ENCODE measurements around the gene C11orf21.

C11orf21 gene

DNA sequence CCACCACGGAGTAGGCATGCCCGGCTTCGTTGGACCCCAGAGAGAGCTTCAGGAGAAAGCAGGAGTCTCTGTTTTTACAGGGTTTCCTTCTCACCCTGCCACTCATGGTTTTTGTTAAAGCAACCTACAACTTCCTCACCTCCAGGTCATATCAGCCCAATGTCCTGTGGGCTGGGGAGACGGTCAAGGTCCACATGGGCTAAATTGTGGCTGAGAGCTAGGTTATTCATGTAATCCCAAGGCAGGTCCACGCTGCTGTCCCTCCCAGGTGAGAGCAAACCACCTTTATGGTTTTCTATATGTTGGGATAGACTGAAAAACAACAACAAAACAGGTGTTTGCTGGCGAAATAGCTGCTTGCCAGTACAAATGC, 19.6 kb upstream of the C11orf21 start:
- H3K27ac ChIP-seq, result no peak overlapping the region
- TF ChIP-seq CTCF (conservative IDR thresholded peaks at IDR 0.05; ENCODE audit: low read depth), result no peak
- POLR2A ChIA-PET (ENCODE audit: low non-redundant PET), result no interaction called here
- CTCF ChIA-PET, result no interaction called here
- no peak for DNase-seq (ENCODE audit: low spot score)

GRCh38 chr11:2320568-2321310, 19.0 kb upstream of the C11orf21 start:
- DNase-seq (ENCODE audit: low spot score), result no peak
- CTCF ChIA-PET, result interaction anchor here (1.4 kb wide), 1 partner anchor 99 kb away, joined by 9 read pairs; no protein-coding TSS in a partner anchor
- POLR2A ChIA-PET (ENCODE audit: low non-redundant PET), result no interaction called here
- no peak overlapping the region for H3K27ac ChIP-seq
- TF ChIP-seq CTCF (conservative IDR thresholded peaks at IDR 0.05; ENCODE audit: low read depth), result no peak

GRCh38 chr11:2319791-2320472, 18.2 kb upstream of the C11orf21 start:
- ChIA-PET POLR2A (ENCODE audit: low non-redundant PET) (no interaction called here), CTCF (interaction anchor here (1.4 kb wide), 1 partner anchor 100 kb away, joined by 9 read pairs; no protein-coding TSS in a partner anchor)
- TF ChIP-seq CTCF (conservative IDR thresholded peaks at IDR 0.05; ENCODE audit: low read depth), result no peak
- no peak overlapping the region for H3K27ac ChIP-seq
- DNase-seq (ENCODE audit: low spot score), result no peak

GRCh38 chr11:2318707-2319106, 17.0 kb upstream of the C11orf21 start:
- no peak for DNase-seq (ENCODE audit: low spot score)
- POLR2A ChIA-PET (ENCODE audit: low non-redundant PET), result no interaction called here
- TF ChIP-seq CTCF (conservative IDR thresholded peaks at IDR 0.05; ENCODE audit: low read depth), result no peak
- CTCF ChIA-PET, result no interaction called here
- no peak overlapping the region for H3K27ac ChIP-seq

DNA sequence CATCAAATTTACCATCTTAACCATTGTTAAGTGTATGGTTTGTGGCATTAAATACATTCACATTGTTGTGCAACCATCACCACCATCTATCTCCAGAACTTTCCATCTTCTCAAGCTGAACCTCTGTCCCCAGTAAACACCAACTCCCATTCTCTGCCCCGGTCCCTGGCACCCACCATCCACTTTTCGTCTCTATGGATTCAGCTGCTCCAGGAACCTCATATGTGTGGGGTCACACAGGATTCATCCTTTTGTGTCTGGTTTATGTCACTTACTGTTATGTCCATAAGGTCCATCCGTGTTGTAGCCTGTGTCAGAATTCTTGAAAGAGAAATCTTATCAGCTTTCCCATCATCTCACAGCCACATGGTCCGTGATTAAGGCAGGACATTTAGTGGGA, 16.4 kb upstream of the C11orf21 start:
- DNase-seq (ENCODE audit: low spot score), result no peak
- ChIA-PET POLR2A (ENCODE audit: low non-redundant PET) (no interaction called here), CTCF (no interaction called here)
- H3K27ac ChIP-seq, result no peak overlapping the region
- no peak for TF ChIP-seq CTCF (conservative IDR thresholded peaks at IDR 0.05; ENCODE audit: low read depth)

DNA sequence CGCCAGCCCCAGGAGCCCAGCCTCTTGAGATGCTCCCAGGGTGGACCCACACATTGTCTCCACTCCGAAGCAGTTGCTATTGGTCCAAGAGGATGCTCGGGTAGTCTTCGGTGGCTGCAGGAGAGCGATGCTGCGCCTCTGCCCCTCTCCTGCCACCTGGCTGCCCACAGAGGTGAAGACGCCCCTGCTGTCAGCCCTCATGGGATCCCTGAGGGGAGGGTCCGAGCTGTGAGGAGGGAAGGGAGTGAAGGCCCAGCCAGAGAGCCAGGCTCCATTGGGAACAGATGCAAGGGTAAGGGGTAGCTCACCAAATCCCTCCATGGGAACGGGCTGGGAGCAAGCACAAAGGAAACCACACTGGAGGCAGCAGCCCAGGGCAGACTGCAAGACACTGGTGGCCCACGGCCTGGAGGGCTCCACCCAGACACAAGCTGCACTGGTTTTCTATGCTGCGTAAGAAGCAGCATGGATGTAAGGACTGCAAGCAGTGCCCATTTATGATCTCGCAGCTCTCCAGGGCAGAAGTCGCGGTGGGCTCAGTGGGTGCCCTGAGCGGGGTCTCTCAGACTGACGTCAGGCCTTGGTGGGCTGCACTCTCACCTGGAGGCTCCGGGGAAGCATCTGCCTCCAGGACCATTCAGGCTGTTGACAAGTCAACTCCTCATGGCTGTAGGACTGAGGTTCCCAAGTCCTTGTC, 15.8 kb upstream of the C11orf21 start:
- CTCF ChIA-PET, result no interaction called here
- DNase-seq (ENCODE audit: low spot score), result no peak
- POLR2A ChIA-PET (ENCODE audit: low non-redundant PET), result no interaction called here
- TF ChIP-seq CTCF (conservative IDR thresholded peaks at IDR 0.05; ENCODE audit: low read depth), result no peak
- H3K27ac ChIP-seq, result no peak overlapping the region

All from RWPE1 (cell line).